Fibroblast of the aortic adventitia (primary cell): ENCODE measurements around the gene MPHOSPH10. TPM values are rescaled to one million over a fixed set of nuclear protein-coding genes. Genes with fewer than 3 reads are reported as not detected.
A peak's percentile ranks its signal among the peaks of the same experiment; 100 is the strongest.

Source experiments
- DNase-seq: peaks from one replicate; pipeline ENCODE4 v3.0.0-alpha.2; 2010; ENCODE audit warnings: low read depth
- H3K4me3 ChIP-seq: 2 replicates; pipeline ENCODE4 v1.5.1; 2011; ENCODE audit warnings: low read depth, mild to moderate bottlenecking, control low read depth, low read length, moderate library complexity
- CTCF ChIP-seq: IDR thresholded peaks from 2 replicates; pipeline ENCODE4 v1.5.1; 2011; ENCODE audit warnings: mild to moderate bottlenecking, low read length, control low read depth, inconsistent platforms; ENCODE audit not compliant: insufficient read depth
- total RNA-seq: library from RNA; depleted of rRNA; stranded (reverse); fragments of >200 nt; gene quantifications from 2 replicates; pipeline ENCODE4 v1.2.3, GENCODE V29; 2012; ENCODE audit warnings: low replicate concordance

Gene MPHOSPH10
- total RNA-seq, 1 donor = 23.4 TPM

GRCh38 chr2:71120195-71120594 is 10.2 kb upstream of the MPHOSPH10 start:
- no peak for DNase-seq
- no peak overlapping the region for H3K4me3 ChIP-seq
- no peak for TF ChIP-seq CTCF

GRCh38 chr2:71121479-71121878 is 9.0 kb upstream of the MPHOSPH10 start:
- no peak for DNase-seq
- H3K4me3 ChIP-seq = no peak overlapping the region
- no peak for TF ChIP-seq CTCF

- no peak overlapping the region for H3K4me3 ChIP-seq
- TF ChIP-seq CTCF = no peak
- DNase-seq = peak; percentile 17
Observed at GRCh38 chr2:71122387-71123298, 7.8 kb upstream of the MPHOSPH10 start.

- H3K4me3 ChIP-seq = no peak overlapping the region
- TF ChIP-seq CTCF = no peak
Observed at GRCh38 chr2:71125506-71126294, 4.7 kb upstream of the MPHOSPH10 start.

GRCh38 chr2:71126957-71127356 is 3.5 kb upstream of the MPHOSPH10 start:
- no peak for DNase-seq
- TF ChIP-seq CTCF = no peak
- H3K4me3 ChIP-seq = no peak overlapping the region

More at GRCh38 chr2:71125506-71126294, 4.7 kb upstream of the MPHOSPH10 start:
- no peak for DNase-seq

GRCh38 chr2:71129114-71129901 is 1.1 kb upstream of the MPHOSPH10 start:
- H3K4me3 ChIP-seq = peak overlapping the region; percentile 96
- TF ChIP-seq CTCF = no peak
- DNase-seq = peak; percentile 15
